PFSK-1 (cell line): ENCODE results near the gene TNIP1.

Experiments
- FOXP2 ChIP-seq: optimal IDR thresholded peaks from 2 replicates; pipeline ENCODE3; 2011; ENCODE audit warnings: borderline replicate concordance, control low read depth, inconsistent platforms; ENCODE audit not compliant: insufficient read depth; ENCODE audit errors: extremely low read length, extremely low read depth
- POLR2AphosphoS5 ChIP-seq: IDR thresholded peaks from 2 replicates; pipeline ENCODE4 v1.6.1; 2012; ENCODE audit warnings: low read depth, mild to moderate bottlenecking, control low read depth, low read length, moderate library complexity
- SIN3A ChIP-seq: IDR thresholded peaks from 2 replicates; pipeline ENCODE4 v1.6.1; 2012; ENCODE audit warnings: mild to moderate bottlenecking, low read length, moderate library complexity, borderline replicate concordance; ENCODE audit not compliant: insufficient read depth
- TAF1 ChIP-seq: IDR thresholded peaks from 2 replicates; pipeline ENCODE4 v1.6.1; 2012; ENCODE audit warnings: low read length, control low read depth, borderline replicate concordance; ENCODE audit not compliant: insufficient read depth
- TF ChIP-seq, protein P1 (sequence below), 2 experiments: IDR thresholded peaks; 2 replicates each; pipeline versions ENCODE4 v1.6.1 to v1.8.0; 2011 to 2012; ENCODE audit warnings: low read depth in 2 of 2, low read length in 2 of 2, control low read depth in 1 of 2, inconsistent platforms in 1 of 2, mild to moderate bottlenecking in 1 of 2, moderate library complexity in 1 of 2; ENCODE audit not compliant: insufficient read depth in 1 of 2

The TNIP1 gene

DNA sequence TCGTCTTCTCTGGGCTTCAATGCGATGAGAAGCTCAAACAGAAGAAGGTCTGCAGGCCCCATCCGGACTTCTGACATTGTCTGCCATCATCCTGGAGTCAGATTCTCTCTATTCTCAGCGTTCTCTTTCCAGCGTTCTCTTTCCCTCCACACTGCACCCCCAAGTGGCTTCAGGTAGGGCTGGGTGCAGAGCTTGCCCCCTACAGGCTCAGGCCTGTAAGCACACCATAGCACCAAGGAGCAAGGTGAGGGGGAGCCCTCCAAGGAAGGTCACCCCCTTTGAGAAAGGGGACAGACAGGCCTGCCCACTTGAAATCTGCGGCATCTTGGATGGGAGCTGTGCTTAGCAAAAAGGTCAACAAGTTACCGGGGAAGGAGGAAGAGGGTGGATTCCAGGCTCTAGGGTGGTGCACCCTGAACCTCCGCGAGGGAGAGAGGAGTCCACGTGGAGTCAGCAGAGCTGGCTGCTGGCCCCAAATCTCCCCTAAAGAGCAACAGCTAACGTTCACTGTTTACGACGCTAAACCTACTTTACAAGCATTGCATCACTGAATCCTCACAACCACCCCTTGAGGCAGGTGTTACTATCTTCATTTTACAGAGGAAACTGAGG lies 32.9 kb downstream of the TNIP1 start:
- no peak for TF ChIP-seq SIN3A
- TF ChIP-seq, protein P1, sequence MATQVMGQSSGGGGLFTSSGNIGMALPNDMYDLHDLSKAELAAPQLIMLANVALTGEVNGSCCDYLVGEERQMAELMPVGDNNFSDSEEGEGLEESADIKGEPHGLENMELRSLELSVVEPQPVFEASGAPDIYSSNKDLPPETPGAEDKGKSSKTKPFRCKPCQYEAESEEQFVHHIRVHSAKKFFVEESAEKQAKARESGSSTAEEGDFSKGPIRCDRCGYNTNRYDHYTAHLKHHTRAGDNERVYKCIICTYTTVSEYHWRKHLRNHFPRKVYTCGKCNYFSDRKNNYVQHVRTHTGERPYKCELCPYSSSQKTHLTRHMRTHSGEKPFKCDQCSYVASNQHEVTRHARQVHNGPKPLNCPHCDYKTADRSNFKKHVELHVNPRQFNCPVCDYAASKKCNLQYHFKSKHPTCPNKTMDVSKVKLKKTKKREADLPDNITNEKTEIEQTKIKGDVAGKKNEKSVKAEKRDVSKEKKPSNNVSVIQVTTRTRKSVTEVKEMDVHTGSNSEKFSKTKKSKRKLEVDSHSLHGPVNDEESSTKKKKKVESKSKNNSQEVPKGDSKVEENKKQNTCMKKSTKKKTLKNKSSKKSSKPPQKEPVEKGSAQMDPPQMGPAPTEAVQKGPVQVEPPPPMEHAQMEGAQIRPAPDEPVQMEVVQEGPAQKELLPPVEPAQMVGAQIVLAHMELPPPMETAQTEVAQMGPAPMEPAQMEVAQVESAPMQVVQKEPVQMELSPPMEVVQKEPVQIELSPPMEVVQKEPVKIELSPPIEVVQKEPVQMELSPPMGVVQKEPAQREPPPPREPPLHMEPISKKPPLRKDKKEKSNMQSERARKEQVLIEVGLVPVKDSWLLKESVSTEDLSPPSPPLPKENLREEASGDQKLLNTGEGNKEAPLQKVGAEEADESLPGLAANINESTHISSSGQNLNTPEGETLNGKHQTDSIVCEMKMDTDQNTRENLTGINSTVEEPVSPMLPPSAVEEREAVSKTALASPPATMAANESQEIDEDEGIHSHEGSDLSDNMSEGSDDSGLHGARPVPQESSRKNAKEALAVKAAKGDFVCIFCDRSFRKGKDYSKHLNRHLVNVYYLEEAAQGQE (IDR thresholded peaks at IDR 0.05; ENCODE audit: insufficient read depth in 1 of 2, low read depth in 2 of 2, low read length in 2 of 2), result no peak
- no peak for TF ChIP-seq POLR2AphosphoS5
- TF ChIP-seq FOXP2, result no peak
- TF ChIP-seq TAF1, result no peak

DNA sequence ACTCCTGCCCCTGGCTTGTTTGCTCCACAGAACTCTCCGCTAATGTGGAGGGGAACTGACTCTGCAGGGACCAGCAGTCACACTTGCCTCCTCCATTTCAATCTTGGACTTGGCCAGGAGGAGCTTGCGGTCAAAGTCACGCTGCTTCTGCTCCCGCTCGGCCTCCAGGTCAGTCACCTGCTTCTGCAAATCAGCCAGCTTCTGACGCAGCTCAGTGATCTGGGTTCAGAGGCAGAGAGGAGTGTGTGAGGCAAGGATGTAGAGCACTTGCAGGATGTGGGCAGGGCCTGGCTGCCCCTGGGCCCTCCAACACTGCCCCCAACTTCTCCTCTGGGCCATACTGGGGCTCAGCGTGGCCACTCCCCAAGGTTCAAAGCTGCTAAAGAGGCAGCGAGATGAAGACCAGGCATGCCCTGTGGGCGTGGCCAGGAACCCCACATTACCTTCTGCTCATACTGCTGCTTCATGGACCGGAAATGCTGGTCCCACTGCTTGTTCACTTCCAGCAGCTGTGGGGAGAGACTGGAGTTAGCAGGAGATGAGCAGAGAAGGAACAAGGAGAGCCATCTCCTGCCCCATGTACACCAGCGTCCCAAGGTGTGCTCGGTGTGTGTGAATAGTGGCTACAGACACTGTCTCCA lies 38.3 kb downstream of the TNIP1 start:
- no peak for TF ChIP-seq FOXP2
- TF ChIP-seq, protein P1 (IDR thresholded peaks at IDR 0.05; ENCODE audit: insufficient read depth in 1 of 2, low read depth in 2 of 2, low read length in 2 of 2), result no peak
- TF ChIP-seq POLR2AphosphoS5, result no peak
- TF ChIP-seq TAF1, result no peak
- no peak for TF ChIP-seq SIN3A

DNA sequence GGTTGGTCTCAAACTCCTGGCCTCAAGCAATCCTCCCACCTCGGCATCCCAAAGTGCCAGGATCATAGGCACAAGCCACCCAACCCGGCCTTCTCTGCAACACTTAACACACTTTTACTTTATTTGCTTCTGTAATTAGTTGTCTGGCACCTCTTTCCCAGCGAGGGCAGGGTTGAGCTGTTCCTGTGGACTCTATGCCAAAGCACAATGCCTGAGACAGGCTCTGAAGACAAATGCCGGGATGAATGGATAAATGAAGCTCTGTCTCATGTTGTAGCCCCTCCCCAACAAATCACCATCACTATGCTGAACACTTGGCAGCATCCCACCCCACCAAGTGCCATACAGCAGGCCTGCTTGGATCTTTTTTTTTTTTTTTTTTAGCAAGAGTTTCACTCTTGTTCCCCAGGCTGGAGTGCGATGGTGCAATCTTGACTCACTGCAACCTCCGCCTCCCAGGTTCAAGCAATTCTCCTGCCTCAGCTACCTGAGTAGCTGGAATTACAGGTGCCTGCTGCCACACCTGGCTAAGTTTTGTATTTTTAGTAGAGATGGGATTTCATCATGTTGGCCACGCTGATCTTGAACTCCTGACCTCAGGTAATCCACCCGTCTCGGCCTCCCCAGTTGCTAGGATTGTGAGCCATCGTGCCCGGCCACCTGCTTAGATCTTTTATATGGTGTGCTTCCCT lies 39.1 kb downstream of the TNIP1 start:
- TF ChIP-seq SIN3A (no peak), TAF1 (no peak), POLR2AphosphoS5 (no peak), FOXP2 (no peak)
- TF ChIP-seq, protein P1 (IDR thresholded peaks at IDR 0.05; ENCODE audit: insufficient read depth in 1 of 2, low read depth in 2 of 2, low read length in 2 of 2), result no peak

DNA sequence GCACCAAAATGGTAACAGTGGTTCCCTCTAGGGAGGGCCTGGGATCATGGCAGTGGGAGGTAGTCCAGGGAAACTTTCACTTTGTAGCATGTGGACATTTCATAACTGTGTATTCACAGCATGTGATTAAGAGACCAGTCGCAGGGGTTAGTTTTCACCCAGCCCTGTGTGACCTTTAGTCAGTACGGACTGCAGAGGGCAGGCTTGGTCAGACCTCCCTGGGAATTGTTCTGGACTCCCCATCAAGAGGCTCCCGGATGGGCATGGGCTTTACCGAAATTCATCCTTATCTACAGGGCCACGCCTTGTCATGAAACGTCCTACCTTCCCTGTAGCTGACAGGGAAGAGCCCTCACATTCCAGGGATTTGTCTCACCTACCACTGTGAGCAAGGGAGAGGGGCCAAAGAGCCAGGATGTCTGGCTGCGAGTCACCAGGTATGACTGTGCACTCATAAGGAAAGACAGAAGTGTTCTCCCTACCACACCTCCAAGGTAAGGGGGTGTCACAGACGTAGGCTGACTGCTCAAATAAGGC lies 40.6 kb downstream of the TNIP1 start:
- no peak for TF ChIP-seq FOXP2
- TF ChIP-seq, protein P1 (IDR thresholded peaks at IDR 0.05; ENCODE audit: insufficient read depth in 1 of 2, low read depth in 2 of 2, low read length in 2 of 2), result no peak
- TF ChIP-seq POLR2AphosphoS5, result no peak
- no peak for TF ChIP-seq SIN3A
- no peak for TF ChIP-seq TAF1
